ENCODE measurements around the gene THADA. TPM values are rescaled to one million over a fixed set of nuclear protein-coding genes. Genes with fewer than 3 reads are reported as not detected.
"Not testable (repeated sequence)": the region's sequence is repeated elsewhere in the genome, so short reads cannot be mapped to it uniquely, and the experiment has no call there.

Gene THADA
- total and polyA plus RNA-seq, 8 donors = 9.4 to 25.1 (median 18.2) TPM

DNA sequence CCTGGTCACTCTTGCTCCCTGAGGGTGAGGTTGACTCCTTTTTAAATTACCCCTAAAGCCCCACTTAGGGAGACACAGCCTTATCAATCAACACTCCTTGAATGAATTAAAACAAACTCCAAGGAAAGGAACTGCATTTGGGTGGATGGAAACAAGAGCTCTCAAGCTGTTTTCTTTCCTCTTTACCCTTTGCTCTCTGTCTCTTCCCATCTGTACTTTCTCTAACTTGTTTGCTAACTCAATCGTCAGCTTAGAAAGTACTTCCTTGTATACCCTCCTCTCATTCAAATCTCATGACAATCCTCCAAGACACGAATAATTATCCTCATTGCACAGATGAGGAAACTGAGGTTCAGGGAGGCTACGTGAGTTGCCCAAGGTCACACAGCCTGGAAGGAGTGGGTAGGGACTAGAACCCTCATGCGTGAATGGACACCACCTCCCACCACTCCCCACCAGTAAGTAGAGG is 402.2 kb downstream of the THADA start:
- TF ChIP-seq, protein P1, sequence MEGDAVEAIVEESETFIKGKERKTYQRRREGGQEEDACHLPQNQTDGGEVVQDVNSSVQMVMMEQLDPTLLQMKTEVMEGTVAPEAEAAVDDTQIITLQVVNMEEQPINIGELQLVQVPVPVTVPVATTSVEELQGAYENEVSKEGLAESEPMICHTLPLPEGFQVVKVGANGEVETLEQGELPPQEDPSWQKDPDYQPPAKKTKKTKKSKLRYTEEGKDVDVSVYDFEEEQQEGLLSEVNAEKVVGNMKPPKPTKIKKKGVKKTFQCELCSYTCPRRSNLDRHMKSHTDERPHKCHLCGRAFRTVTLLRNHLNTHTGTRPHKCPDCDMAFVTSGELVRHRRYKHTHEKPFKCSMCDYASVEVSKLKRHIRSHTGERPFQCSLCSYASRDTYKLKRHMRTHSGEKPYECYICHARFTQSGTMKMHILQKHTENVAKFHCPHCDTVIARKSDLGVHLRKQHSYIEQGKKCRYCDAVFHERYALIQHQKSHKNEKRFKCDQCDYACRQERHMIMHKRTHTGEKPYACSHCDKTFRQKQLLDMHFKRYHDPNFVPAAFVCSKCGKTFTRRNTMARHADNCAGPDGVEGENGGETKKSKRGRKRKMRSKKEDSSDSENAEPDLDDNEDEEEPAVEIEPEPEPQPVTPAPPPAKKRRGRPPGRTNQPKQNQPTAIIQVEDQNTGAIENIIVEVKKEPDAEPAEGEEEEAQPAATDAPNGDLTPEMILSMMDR (IDR thresholded peaks at IDR 0.05) = no peak
- ATAC-seq = peak; percentile 15 to 44 (median 18)
- FAIRE-seq = no peak
- Histone ChIP-seq H3K27ac (peak overlapping the region; percentile 78 to 97 (median 90)), H3K9me3 (no peaks in the 10 kb centered on the region), H3K36me3 (no peaks in the 10 kb centered on the region), H3K27me3 (no peaks in the 10 kb centered on the region), H3K4me3 (no peak overlapping the region), H3K4me1 (peaks cover 27 to 33% (median 28%) of the 10 kb centered on the region in 3 donors)
- no peak for DNase-seq
- 10 to 13% methylated on average over 4 of the region's 4 CpGs for WGBS, 2 donors
- intact Hi-C loops (cut with DNase I) = no loop called here

DNA sequence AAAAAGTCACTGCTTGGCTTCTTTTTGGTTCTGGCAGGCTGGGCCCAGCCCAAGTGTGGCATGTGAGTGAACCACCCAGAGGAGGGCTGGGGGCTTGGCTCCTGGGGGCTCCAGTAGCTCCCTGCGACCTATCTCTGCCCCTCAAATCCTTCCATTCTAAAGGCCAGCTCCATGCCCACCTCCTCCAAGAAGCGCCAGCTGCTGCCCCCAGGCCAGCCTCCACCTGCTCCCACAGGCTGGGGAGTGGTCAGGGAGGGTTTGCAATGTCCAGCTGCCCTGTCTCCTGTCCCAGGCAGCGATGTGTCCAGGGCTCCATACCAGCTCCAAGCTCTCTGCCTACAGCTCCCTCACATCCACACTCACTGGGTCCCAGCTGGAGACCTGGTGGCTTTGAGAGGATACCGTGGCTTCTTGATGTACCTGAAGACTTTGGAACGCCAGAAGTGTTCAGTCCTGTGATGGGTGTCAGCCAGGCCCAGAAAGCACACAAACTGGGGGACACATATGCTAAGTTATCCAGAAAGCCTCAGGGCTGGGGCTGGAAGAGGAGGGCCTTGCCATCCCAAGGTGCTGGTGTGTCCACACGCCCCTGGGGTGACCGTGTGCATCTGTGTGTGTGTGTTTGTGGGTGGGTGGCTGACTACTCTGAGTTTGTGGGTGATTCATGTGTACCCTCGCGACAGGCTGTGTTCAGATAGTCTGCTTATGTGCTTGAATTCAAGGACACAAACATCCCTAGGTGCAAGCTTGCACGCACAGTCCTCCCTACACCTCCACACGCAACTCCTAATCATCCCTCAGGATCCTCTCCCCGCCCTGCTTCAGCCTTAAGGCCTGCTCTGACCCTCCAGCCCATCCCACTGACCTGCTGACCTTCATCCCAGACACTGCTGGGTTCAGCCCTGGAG is 402.8 kb downstream of the THADA start:
- TF ChIP-seq, protein P1 (IDR thresholded peaks at IDR 0.05) = no peak
- WGBS, 2 donors = 72 to 73% methylated on average over 12 of the region's 12 CpGs
- Histone ChIP-seq H3K27ac (peak overlapping the region; percentile 78 to 97 (median 90)), H3K4me1 (peaks cover 27 to 33% (median 28%) of the 10 kb centered on the region in 3 donors), H3K4me3 (no peak overlapping the region), H3K27me3 (no peaks in the 10 kb centered on the region), H3K9me3 (no peaks in the 10 kb centered on the region), H3K36me3 (no peaks in the 10 kb centered on the region)
- no peak for ATAC-seq
- no peak for DNase-seq
- intact Hi-C loops (cut with DNase I) = no loop called here
- no peak for FAIRE-seq

DNA sequence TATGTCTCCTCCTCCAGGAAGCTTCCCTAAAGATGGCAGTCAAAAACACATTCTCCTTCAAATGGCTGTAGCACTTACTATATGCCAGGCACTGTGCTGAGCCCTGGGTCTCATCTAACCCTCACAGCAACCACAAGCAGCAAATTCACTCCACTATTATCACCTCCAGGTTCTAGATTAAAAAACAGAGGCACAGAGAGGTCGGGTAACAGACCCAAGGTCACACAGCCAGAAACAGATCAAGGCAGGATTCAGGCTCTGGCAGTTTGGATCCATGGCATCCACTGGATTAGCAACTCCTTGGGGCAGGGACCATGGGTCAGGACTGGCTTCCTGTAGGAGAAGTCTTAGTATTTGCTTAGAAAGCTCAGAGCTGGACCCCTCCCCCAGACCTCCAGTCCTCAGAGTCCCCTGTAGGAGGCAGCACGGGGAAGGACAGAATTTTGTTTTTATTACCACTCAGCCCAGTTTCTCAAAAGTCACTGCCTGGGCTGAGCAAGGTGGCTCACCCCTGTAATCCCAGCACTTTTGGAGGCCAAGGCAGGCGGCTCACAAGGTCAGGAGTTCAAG is 403.8 kb downstream of the THADA start:
- Histone ChIP-seq H3K4me3 (no peak overlapping the region), H3K36me3 (no peaks in the 10 kb centered on the region), H3K27ac (no peak overlapping the region), H3K27me3 (no peaks in the 10 kb centered on the region), H3K9me3 (no peaks in the 10 kb centered on the region), H3K4me1 (peaks cover 27 to 33% (median 28%) of the 10 kb centered on the region in 3 donors)
- TF ChIP-seq, protein P1 (IDR thresholded peaks at IDR 0.05) = no peak
- FAIRE-seq (no peak), ATAC-seq (no peak), DNase-seq (no peak)
- intact Hi-C loops (cut with DNase I) = no loop called here
- 51 to 54% methylated on average over 3 of the region's 3 CpGs for WGBS, 2 donors

DNA sequence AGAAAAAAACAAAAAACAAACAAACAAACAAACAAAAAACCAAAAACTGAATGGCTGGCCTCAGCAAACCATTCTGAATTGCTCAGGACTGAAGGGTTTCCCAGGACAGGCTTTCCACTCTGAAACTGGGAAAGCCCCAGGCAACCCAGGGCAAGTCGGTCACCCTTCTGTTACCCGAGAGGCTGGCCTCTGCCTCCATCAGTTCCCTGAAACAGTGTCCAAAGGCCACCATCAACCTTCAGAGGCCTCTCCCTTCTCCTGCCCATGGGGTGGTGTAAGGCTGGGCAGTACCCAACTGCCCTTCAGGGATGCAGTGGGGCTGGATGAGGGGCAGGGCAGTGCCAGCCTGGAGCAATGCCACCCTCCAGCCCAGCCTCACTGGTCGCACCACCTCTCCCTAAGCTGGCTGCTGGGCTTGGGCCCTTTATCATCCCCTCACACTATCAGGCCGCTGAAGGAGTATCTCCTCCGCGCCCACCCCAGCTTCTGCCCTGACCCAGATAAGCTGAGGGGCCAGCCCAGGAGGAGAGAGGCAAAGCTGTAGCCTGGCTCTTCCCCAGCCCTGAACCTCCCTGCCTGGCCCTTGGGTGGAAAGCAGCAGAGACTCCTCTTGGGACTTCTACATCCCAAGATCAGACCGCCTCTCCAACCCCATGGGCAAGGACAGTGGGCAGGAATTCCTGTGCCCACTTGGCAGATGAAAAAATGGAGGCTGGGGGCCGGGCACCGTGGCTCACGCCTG is 405.4 kb downstream of the THADA start:
- no peak for FAIRE-seq
- Histone ChIP-seq H3K9me3 (no peaks in the 10 kb centered on the region), H3K4me3 (no peak overlapping the region), H3K27ac (no peak overlapping the region), H3K36me3 (no peaks in the 10 kb centered on the region), H3K4me1 (peaks cover 27 to 33% (median 28%) of the 10 kb centered on the region in 3 donors), H3K27me3 (no peaks in the 10 kb centered on the region)
- TF ChIP-seq, protein P1 (IDR thresholded peaks at IDR 0.05) = no peak
- no peak for ATAC-seq
- DNase-seq = no peak
- intact Hi-C loops (cut with DNase I) = no loop called here
- WGBS, 2 donors = 82 to 88% methylated on average over 10 of the region's 10 CpGs

DNA sequence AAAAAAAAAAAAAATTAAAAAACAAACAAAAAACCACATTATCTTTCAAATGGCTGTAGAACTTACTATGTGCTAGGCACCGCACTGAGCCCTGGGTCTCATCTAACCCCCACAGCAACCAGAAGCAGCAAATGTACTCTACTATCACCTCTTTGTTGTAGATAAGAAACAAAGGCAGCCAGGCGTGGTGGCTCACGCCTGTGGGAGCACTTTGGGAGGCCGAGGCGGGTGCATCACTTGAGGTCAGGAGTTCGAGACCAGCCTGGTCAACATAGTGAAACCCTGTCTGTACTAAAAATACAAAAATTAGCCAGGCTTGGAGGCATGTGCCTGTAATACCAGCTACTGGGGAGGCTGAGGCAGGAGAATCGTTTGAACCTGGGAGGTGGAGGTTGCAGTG is 406.0 kb downstream of the THADA start:
- FAIRE-seq; H3K36me3 ChIP-seq; ATAC-seq; DNase-seq; H3K4me3 ChIP-seq; H3K9me3 ChIP-seq; intact Hi-C loops (cut with DNase I); H3K27me3 ChIP-seq; H3K27ac ChIP-seq: not testable (repeated sequence)
- peaks cover 22 to 28% (median 25%) of the 10 kb centered on the region in 3 donors for H3K4me1 ChIP-seq
- WGBS, 2 donors = 89 to 91% methylated on average over 7 of the region's 7 CpGs

Measured in pancreas (tissue), 10 donors.